SK-N-SH (cell line): ENCODE results near the gene GFPT1. TPM values are rescaled to one million over a fixed set of nuclear protein-coding genes. Genes with fewer than 3 reads are reported as not detected.

Experiments used
- CTCF ChIA-PET: fragments of 300-600, 350-600 bp; formaldehyde crosslinking; extraction: SDS; loops from one replicate; lab custom pipeline; 2021; lab: Yijun Ruan, JAX
- POLR2A ChIA-PET: fragments of 350-600 bp; sonication (Branson Sonifier 250); formaldehyde crosslinking; extraction: SDS; loops from one replicate; lab custom pipeline; 2020; ENCODE audit warnings: antibody characterized with exemption, inconsistent platforms; lab: Yijun Ruan, JAX
- DNase-seq: peaks from one replicate; pipeline ENCODE4 v3.0.0; 2012
- H2AFZ ChIP-seq: fragments of 200-600 bp; sonication (generic); 2 replicates; pipeline ENCODE4 v1.8.1; 2016; ENCODE audit warnings: antibody characterized with exemption, mild to moderate bottlenecking, low read depth
- H3F3A ChIP-seq: fragments of 200-600 bp; sonication (generic); replicated peaks from 2 replicates; pipeline ENCODE3; 2016; ENCODE audit warnings: antibody characterized with exemption, mild to moderate bottlenecking; ENCODE audit not compliant: insufficient read depth
- H3K27ac ChIP-seq, 2 experiments: fragments of 200-500 bp in 1 of 2; fragments of 200-600 bp in 1 of 2; sonication (Bioruptor generic) in 1 of 2; sonication (generic), shearing (Covaris generic) in 1 of 2; 2 replicates each; pipeline versions ENCODE4 v1.5.1 to v1.6.1; 2014 to 2016; ENCODE audit warnings: low read depth in 2 of 2, inconsistent platforms in 1 of 2, low read length in 1 of 2, mild to moderate bottlenecking in 1 of 2, mixed read lengths in 1 of 2
- H3K27me3 ChIP-seq: fragments of 200-600 bp; sonication (generic), shearing (Covaris generic); 2 replicates; pipeline ENCODE4 v1.6.1; 2016; ENCODE audit warnings: mixed run types; ENCODE audit not compliant: insufficient read depth
- H3K36me3 ChIP-seq, 2 experiments: fragments of 200-500 bp in 1 of 2; fragments of 200-600 bp in 1 of 2; sonication (Bioruptor generic) in 1 of 2; sonication (generic) in 1 of 2; replicated peaks in 1 of 2; 2 replicates each; pipeline versions ENCODE3 to v1.5.1; 2014 to 2016; ENCODE audit warnings: low read length in 1 of 2, mild to moderate bottlenecking in 1 of 2; ENCODE audit not compliant: insufficient read depth in 2 of 2, control insufficient read depth in 1 of 2
- H3K4me1 ChIP-seq, 2 experiments: fragments of 200-500 bp in 1 of 2; fragments of 200-600 bp in 1 of 2; sonication (Bioruptor generic) in 1 of 2; sonication (generic), shearing (Covaris generic) in 1 of 2; 2 replicates each; pipeline versions ENCODE4 v1.5.1 to v1.6.1; 2014 to 2016; ENCODE audit warnings: low read depth in 1 of 2, low read length in 1 of 2, mixed run types in 1 of 2; ENCODE audit not compliant: insufficient read depth in 2 of 2, control insufficient read depth in 1 of 2
- H3K4me2 ChIP-seq: fragments of 200-600 bp; sonication (generic), shearing (Covaris generic); 2 replicates; pipeline ENCODE4 v1.6.1; 2017; ENCODE audit warnings: mixed run types
- H3K4me3 ChIP-seq, 2 experiments: fragments of 200-500 bp in 1 of 2; fragments of 200-600 bp in 1 of 2; sonication (Bioruptor generic) in 1 of 2; sonication (generic), shearing (Covaris generic) in 1 of 2; 2 replicates each; pipeline versions ENCODE4 v1.5.1 to v1.8.1; 2014 to 2016; ENCODE audit warnings: low read depth in 2 of 2, inconsistent platforms in 1 of 2, low read length in 1 of 2, mild to moderate bottlenecking in 1 of 2, mixed read lengths in 1 of 2, moderate library complexity in 1 of 2
- H3K79me2 ChIP-seq: fragments of 200-600 bp; sonication (generic); 2 replicates; pipeline ENCODE4 v1.8.1; 2017; ENCODE audit warnings: mild to moderate bottlenecking; ENCODE audit not compliant: insufficient read depth
- H3K9ac ChIP-seq: fragments of 200-600 bp; sonication (generic); 2 replicates; pipeline ENCODE4 v1.6.1; 2017; ENCODE audit warnings: mixed run types
- H3K9me2 ChIP-seq: fragments of 200-600 bp; sonication (generic); 2 replicates; pipeline ENCODE4 v1.6.1; 2017; ENCODE audit warnings: mixed run types
- H3K9me3 ChIP-seq: fragments of 200-600 bp; sonication (generic); 2 replicates; pipeline ENCODE4 v1.6.1; 2017; ENCODE audit warnings: mixed run types, mild to moderate bottlenecking, moderate library complexity
- H4K20me1 ChIP-seq: fragments of 200-600 bp; sonication (generic); 2 replicates; pipeline ENCODE4 v1.6.1; 2017; ENCODE audit warnings: mild to moderate bottlenecking, mixed run types; ENCODE audit not compliant: insufficient read depth
- CHD2 ChIP-seq: fragments of 150-350 bp; IDR thresholded peaks from 2 replicates; pipeline ENCODE4 v1.6.1; 2018; ENCODE audit warnings: low read length; ENCODE audit not compliant: partially characterized antibody
- EP300 ChIP-seq, 2 experiments: IDR thresholded peaks; 2 replicates each; pipeline versions ENCODE4 v1.4.0 to v1.6.1; 2012; ENCODE audit warnings: borderline replicate concordance in 1 of 2, low read depth in 1 of 2, low read length in 1 of 2
- FOSL2 ChIP-seq: IDR thresholded peaks from 2 replicates; pipeline ENCODE4 v1.4.0; 2012; ENCODE audit warnings: low read depth, mild to moderate bottlenecking, moderate library complexity, borderline replicate concordance
- FOXJ3 ChIP-seq: sonication (generic); formaldehyde crosslinking; IDR thresholded peaks from 2 replicates; pipeline ENCODE4 v1.5.1; 2020; ENCODE audit warnings: mild to moderate bottlenecking, missing genetic modification reagents
- FOXM1 ChIP-seq: IDR thresholded peaks from 2 replicates; pipeline ENCODE4 v1.4.0; 2012; ENCODE audit warnings: low read depth, mild to moderate bottlenecking
- GATA2 ChIP-seq: sonication (generic); formaldehyde crosslinking; IDR thresholded peaks from 2 replicates; pipeline ENCODE4 v1.5.0; 2020; ENCODE audit warnings: mild to moderate bottlenecking, missing genetic modification reagents
- JUND ChIP-seq: IDR thresholded peaks from 2 replicates; pipeline ENCODE4 v1.4.0; 2012
- NFIC ChIP-seq: IDR thresholded peaks from 2 replicates; pipeline ENCODE4 v1.4.0; 2012; ENCODE audit warnings: borderline replicate concordance
- NRF1 ChIP-seq: IDR thresholded peaks from 2 replicates; pipeline ENCODE4 v1.6.1; 2012; ENCODE audit warnings: low read depth, mild to moderate bottlenecking, low read length
- RAD21 ChIP-seq: IDR thresholded peaks from 2 replicates; pipeline ENCODE4 v1.6.1; 2012; ENCODE audit warnings: mild to moderate bottlenecking, low read length
- REST ChIP-seq: IDR thresholded peaks from 2 replicates; pipeline ENCODE4 v1.6.1; 2012; ENCODE audit warnings: mild to moderate bottlenecking, low read depth, low read length, moderate library complexity
- RXRA ChIP-seq: IDR thresholded peaks from 2 replicates; pipeline ENCODE4 v1.4.0; 2012; ENCODE audit warnings: low read depth, mild to moderate bottlenecking, borderline replicate concordance
- SIN3A ChIP-seq: IDR thresholded peaks from 2 replicates; pipeline ENCODE4 v1.6.1; 2012; ENCODE audit warnings: low read depth, mild to moderate bottlenecking, low read length, moderate library complexity, borderline replicate concordance
- TAF1 ChIP-seq: IDR thresholded peaks from 2 replicates; pipeline ENCODE4 v1.6.1; 2012; ENCODE audit warnings: low read depth, mild to moderate bottlenecking, low read length, moderate library complexity, borderline replicate concordance
- USF2 ChIP-seq: fragments of 150-350 bp; IDR thresholded peaks from 2 replicates; pipeline ENCODE4 v1.6.1; 2017; ENCODE audit warnings: antibody characterized with exemption, low read length, low read depth, borderline replicate concordance
- ZBTB33 ChIP-seq: IDR thresholded peaks from 2 replicates; pipeline ENCODE4 v1.4.0; 2012; ENCODE audit warnings: low read depth, borderline replicate concordance
- WGBS: methylation state at CpG from one replicate; pipeline ENCODE4 v1.1.6; 2017; ENCODE audit warnings: low lambda C conversion rate; 5-methylcytosine and 5-hydroxymethylcytosine counted together
- polyA plus RNA-seq, 3 experiments: library from polyadenylated mRNA; depleted of rRNA; stranded (reverse); fragments of >200 nt; gene quantifications; 2 replicates each; pipeline ENCODE4 v1.2.3, GENCODE V29; 2012

Gene GFPT1
- polyA plus RNA-seq, 1 of the 3 experiments (the other 2 are of a cell fraction): 6.0 TPM

- H3K36me3 ChIP-seq: no peaks in the 10 kb centered on the region
- H3K4me3 ChIP-seq: no peak overlapping the region
- no peaks in the 10 kb centered on the region for H3K9me2 ChIP-seq
- peaks cover 0 to 5% of the 10 kb centered on the region in 2 experiments; a peak in 1 of 4 replicates for H3K4me1 ChIP-seq
- H3K9me3 ChIP-seq: no peaks in the 10 kb centered on the region
- 85% methylated on average over 5 of the region's 5 CpGs for WGBS
- H3K9ac ChIP-seq: no peak overlapping the region
- peaks cover 6% of the 10 kb centered on the region for H3F3A ChIP-seq
- ChIA-PET POLR2A (no interaction called here), CTCF (interaction anchor here (1.2 kb wide), 1 partner anchor 29 kb away, joined by 3 read pairs; no protein-coding TSS in a partner anchor)
- no peaks in the 10 kb centered on the region for H3K79me2 ChIP-seq
- no peak for DNase-seq
- no peak overlapping the region for H3K27ac ChIP-seq
- no peaks in the 10 kb centered on the region for H3K27me3 ChIP-seq
- TF ChIP-seq USF2: no peak
- no peak overlapping the region for H3K4me2 ChIP-seq
- H4K20me1 ChIP-seq: no peaks in the 10 kb centered on the region
- H2AFZ ChIP-seq: no peak overlapping the region
Observed at GRCh38 chr2:69278366-69278765, 108.7 kb downstream of the GFPT1 start.

GRCh38 chr2:69275490-69275889 lies 111.5 kb downstream of the GFPT1 start:
- ChIA-PET CTCF (interaction anchor here (1.0 kb wide), 2 partner anchors 88 to 332 kb away, joined by 3 to 4 read pairs; no protein-coding TSS in a partner anchor), POLR2A (no interaction called here)
- peak overlapping the region; percentile 66; the same call in 1 of the 2 replicates for H2AFZ ChIP-seq
- no peak overlapping the region for H3K4me3 ChIP-seq
- H3F3A ChIP-seq: peaks cover 6% of the 10 kb centered on the region
- H3K79me2 ChIP-seq: no peaks in the 10 kb centered on the region
- H4K20me1 ChIP-seq: no peaks in the 10 kb centered on the region
- no peaks in the 10 kb centered on the region for H3K36me3 ChIP-seq
- no peaks in the 10 kb centered on the region for H3K9me2 ChIP-seq
- no peaks in the 10 kb centered on the region for H3K9me3 ChIP-seq
- H3K27ac ChIP-seq: no peak overlapping the region
- H3K4me2 ChIP-seq: no peak overlapping the region
- WGBS: 96% methylated on average over 1 of the region's 1 CpG
- no peaks in the 10 kb centered on the region for H3K27me3 ChIP-seq
- DNase-seq: no peak
- peaks cover 0 to 5% of the 10 kb centered on the region in 2 experiments; a peak in 1 of 4 replicates for H3K4me1 ChIP-seq
- H3K9ac ChIP-seq: no peak overlapping the region
- no peak for TF ChIP-seq ZBTB33
- no peak for TF ChIP-seq FOSL2
- no peak for TF ChIP-seq EP300 (IDR thresholded peaks at IDR 0.05; ENCODE audit: borderline replicate concordance in 1 of 2, low read depth in 1 of 2, low read length in 1 of 2)
- no peak for TF ChIP-seq GATA2 (CRISPR knock-in tag)
- no peak for TF ChIP-seq NRF1
- TF ChIP-seq FOXM1: no peak
- TF ChIP-seq RAD21: no peak
- no peak for TF ChIP-seq TAF1
- TF ChIP-seq JUND: no peak
- no peak for TF ChIP-seq RXRA
- no peak for TF ChIP-seq SIN3A
- no peak for TF ChIP-seq CHD2
- no peak for TF ChIP-seq NFIC
- TF ChIP-seq REST: no peak
- TF ChIP-seq FOXJ3 (CRISPR knock-in tag): no peak
